WTC11 (cell line): ENCODE data around the gene ENTREP1. TPM values are rescaled to one million over a fixed set of nuclear protein-coding genes. Genes with fewer than 3 reads are reported as not detected.

Experiments
- ATF1 ChIP-seq: sonication (generic); formaldehyde crosslinking; IDR thresholded peaks from 2 replicates; pipeline ENCODE4 v1.8.1; 2023; ENCODE audit warnings: mild to moderate bottlenecking, moderate library complexity, missing genetic modification reagents
- ATF2 ChIP-seq: sonication (generic); formaldehyde crosslinking; IDR thresholded peaks from 2 replicates; pipeline ENCODE4 v1.8.1; 2022; ENCODE audit warnings: low read depth, missing genetic modification reagents, borderline replicate concordance
- CBFB ChIP-seq: sonication (generic); formaldehyde crosslinking; IDR thresholded peaks from 2 replicates; pipeline ENCODE4 v1.8.1; 2022; ENCODE audit warnings: mild to moderate bottlenecking, low read depth, missing genetic modification reagents
- CREM ChIP-seq: sonication (generic); formaldehyde crosslinking; IDR thresholded peaks from 2 replicates; pipeline ENCODE4 v1.8.1; 2022; ENCODE audit warnings: mild to moderate bottlenecking, missing genetic modification reagents, moderate library complexity
- E2F4 ChIP-seq: sonication (generic); formaldehyde crosslinking; IDR thresholded peaks from 2 replicates; pipeline ENCODE4 v1.8.1; 2022; ENCODE audit warnings: low read depth, mild to moderate bottlenecking, moderate library complexity, missing genetic modification reagents, borderline replicate concordance
- EMX1 ChIP-seq: fragments of 250-450 bp; sonication (Bioruptor Pico); IDR thresholded peaks from 2 replicates; pipeline ENCODE4 v1.8.0; 2021; ENCODE audit warnings: mild to moderate bottlenecking
- ESRRA ChIP-seq: sonication (generic); formaldehyde crosslinking; IDR thresholded peaks from 2 replicates; pipeline ENCODE4 v1.8.1; 2022; ENCODE audit warnings: mild to moderate bottlenecking, missing genetic modification reagents, borderline replicate concordance
- ETV6 ChIP-seq: sonication (generic); formaldehyde crosslinking; IDR thresholded peaks from 2 replicates; pipeline ENCODE4 v1.8.1; 2022; ENCODE audit warnings: mild to moderate bottlenecking, missing genetic modification reagents
- FOXJ3 ChIP-seq: sonication (generic); formaldehyde crosslinking; IDR thresholded peaks from 2 replicates; pipeline ENCODE4 v1.9.0; 2021; ENCODE audit warnings: missing genetic modification reagents, mild to moderate bottlenecking, borderline replicate concordance
- GABPB1 ChIP-seq: sonication (generic); formaldehyde crosslinking; IDR thresholded peaks from 2 replicates; pipeline ENCODE4 v1.8.1; 2023; ENCODE audit warnings: mild to moderate bottlenecking, missing genetic modification reagents
- GRHL2 ChIP-seq: fragments of 250-450 bp; sonication (Bioruptor Pico); IDR thresholded peaks from 2 replicates; pipeline ENCODE4 v1.8.0; 2022; ENCODE audit warnings: mild to moderate bottlenecking, moderate library complexity; ENCODE audit not compliant: insufficient replicate concordance, severe bottlenecking
- JUN ChIP-seq: sonication (generic); formaldehyde crosslinking; IDR thresholded peaks from 2 replicates; pipeline ENCODE4 v1.8.0; 2023; ENCODE audit warnings: mild to moderate bottlenecking, missing genetic modification reagents
- KAT7 ChIP-seq: sonication (generic); formaldehyde crosslinking; IDR thresholded peaks from 2 replicates; pipeline ENCODE4 v1.8.1; 2023; ENCODE audit warnings: missing genetic modification reagents, mild to moderate bottlenecking, borderline replicate concordance
- MYBL2 ChIP-seq: sonication (generic); formaldehyde crosslinking; IDR thresholded peaks from 2 replicates; pipeline ENCODE4 v1.8.1; 2023; ENCODE audit warnings: mild to moderate bottlenecking, moderate library complexity, missing genetic modification reagents
- NFYB ChIP-seq: sonication (generic); formaldehyde crosslinking; conservative IDR thresholded peaks from 2 replicates; pipeline ENCODE4 v1.8.0; 2022; ENCODE audit warnings: low read depth, missing genetic modification reagents
- OVOL2 ChIP-seq: fragments of 250-450 bp; sonication (Bioruptor Pico); IDR thresholded peaks from 2 replicates; pipeline ENCODE4 v1.9.0; 2021; ENCODE audit warnings: mild to moderate bottlenecking, borderline replicate concordance
- RELA ChIP-seq: sonication (generic); formaldehyde crosslinking; IDR thresholded peaks from 2 replicates; pipeline ENCODE4 v1.8.1; 2022; ENCODE audit warnings: missing genetic modification reagents, mild to moderate bottlenecking, borderline replicate concordance
- ZBTB43 ChIP-seq: sonication (generic); formaldehyde crosslinking; IDR thresholded peaks from 2 replicates; pipeline ENCODE4 v1.8.1; 2023; ENCODE audit warnings: mild to moderate bottlenecking, missing genetic modification reagents
- ZNF219 ChIP-seq: sonication (generic); formaldehyde crosslinking; IDR thresholded peaks from 2 replicates; pipeline ENCODE4 v1.8.0; 2023; ENCODE audit warnings: missing genetic modification reagents, mild to moderate bottlenecking, borderline replicate concordance
- ZNF281 ChIP-seq: sonication (generic); formaldehyde crosslinking; IDR thresholded peaks from 2 replicates; pipeline ENCODE4 v1.8.0; 2023; ENCODE audit warnings: mild to moderate bottlenecking, missing genetic modification reagents
- ZNF416 ChIP-seq: fragments of 250-450 bp; sonication (Bioruptor Pico); IDR thresholded peaks from 2 replicates; pipeline ENCODE4 v1.9.0; 2021; ENCODE audit warnings: mild to moderate bottlenecking, inconsistent platforms
- ZNF423 ChIP-seq: fragments of 250-450 bp; sonication (Bioruptor Pico); IDR thresholded peaks from 2 replicates; pipeline ENCODE4 v2.1.2; 2022; ENCODE audit warnings: mild to moderate bottlenecking, moderate library complexity
- ZNF512 ChIP-seq: sonication (generic); formaldehyde crosslinking; IDR thresholded peaks from 2 replicates; pipeline ENCODE4 v1.8.1; 2022; ENCODE audit warnings: missing genetic modification reagents, borderline replicate concordance
- total RNA-seq: library from RNA; stranded (reverse); gene quantifications from 3 replicates; pipeline ENCODE4 v1.2.3, GENCODE V29; 2021
- TF ChIP-seq, protein P1 (sequence below): sonication (generic); formaldehyde crosslinking; IDR thresholded peaks from 2 replicates; pipeline ENCODE4 v1.8.1; 2023; ENCODE audit warnings: mild to moderate bottlenecking, missing genetic modification reagents, moderate library complexity
- TF ChIP-seq, protein P2 (sequence below): sonication (generic); formaldehyde crosslinking; IDR thresholded peaks from 2 replicates; pipeline ENCODE4 v1.8.0; 2022; ENCODE audit warnings: mild to moderate bottlenecking, missing genetic modification reagents
- TF ChIP-seq, protein P3 (sequence below): sonication (generic); formaldehyde crosslinking; IDR thresholded peaks from 2 replicates; pipeline ENCODE4 v1.8.1; 2023; ENCODE audit warnings: mild to moderate bottlenecking, missing genetic modification reagents

The ENTREP1 gene
- total RNA-seq, 1 experiment from 2014 or later = 22.4 TPM

GRCh38 chr9:69324549-69325401 is at the start of gene ENTREP1 (continued):
- TF ChIP-seq ETV6 (peak; percentile 37; the same call in 1 of the 2 replicates), JUN (0 out of 2 replicates have a peak, but pooled peaks have one; percentile 54), ZNF219 (CRISPR knock-in tag) (no peak), FOXJ3 (CRISPR knock-in tag) (no peak), NFYB (CRISPR knock-in tag) (no peak), RELA (CRISPR knock-in tag) (no peak), ZNF423 (CRISPR knock-in tag) (peak; percentile 71), E2F4 (CRISPR knock-in tag) (no peak), GABPB1 (CRISPR knock-in tag) (no peak), MYBL2 (CRISPR knock-in tag) (no peak; the same call in 1 of the 2 replicates), ESRRA (CRISPR knock-in tag) (no peak), ZNF416 (CRISPR knock-in tag) (no peak), CREM (peak; percentile 60; the same call in 1 of the 2 replicates), ATF1 (CRISPR knock-in tag) (no peak; the same call in 1 of the 2 replicates), CBFB (CRISPR knock-in tag) (no peak), ZNF512 (no peak), GRHL2 (no peak), ZNF281 (CRISPR knock-in tag) (peak; percentile 60; the same call in 1 of the 2 replicates), ZBTB43 (peak; percentile 88), KAT7 (CRISPR knock-in tag) (0 out of 2 replicates have a peak, but pooled peaks have one; percentile 15), OVOL2 (CRISPR knock-in tag) (no peak), EMX1 (CRISPR knock-in tag) (no peak), ATF2 (CRISPR knock-in tag) (no peak; the same call in 1 of the 2 replicates)
- TF ChIP-seq, protein P1, sequence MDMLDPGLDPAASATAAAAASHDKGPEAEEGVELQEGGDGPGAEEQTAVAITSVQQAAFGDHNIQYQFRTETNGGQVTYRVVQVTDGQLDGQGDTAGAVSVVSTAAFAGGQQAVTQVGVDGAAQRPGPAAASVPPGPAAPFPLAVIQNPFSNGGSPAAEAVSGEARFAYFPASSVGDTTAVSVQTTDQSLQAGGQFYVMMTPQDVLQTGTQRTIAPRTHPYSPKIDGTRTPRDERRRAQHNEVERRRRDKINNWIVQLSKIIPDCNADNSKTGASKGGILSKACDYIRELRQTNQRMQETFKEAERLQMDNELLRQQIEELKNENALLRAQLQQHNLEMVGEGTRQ (CRISPR knock-in tag) = no peak
- TF ChIP-seq, protein P2, sequence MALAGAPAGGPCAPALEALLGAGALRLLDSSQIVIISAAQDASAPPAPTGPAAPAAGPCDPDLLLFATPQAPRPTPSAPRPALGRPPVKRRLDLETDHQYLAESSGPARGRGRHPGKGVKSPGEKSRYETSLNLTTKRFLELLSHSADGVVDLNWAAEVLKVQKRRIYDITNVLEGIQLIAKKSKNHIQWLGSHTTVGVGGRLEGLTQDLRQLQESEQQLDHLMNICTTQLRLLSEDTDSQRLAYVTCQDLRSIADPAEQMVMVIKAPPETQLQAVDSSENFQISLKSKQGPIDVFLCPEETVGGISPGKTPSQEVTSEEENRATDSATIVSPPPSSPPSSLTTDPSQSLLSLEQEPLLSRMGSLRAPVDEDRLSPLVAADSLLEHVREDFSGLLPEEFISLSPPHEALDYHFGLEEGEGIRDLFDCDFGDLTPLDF (CRISPR knock-in tag) = peak; percentile 79; the same call in 1 of the 2 replicates
- TF ChIP-seq, protein P3, sequence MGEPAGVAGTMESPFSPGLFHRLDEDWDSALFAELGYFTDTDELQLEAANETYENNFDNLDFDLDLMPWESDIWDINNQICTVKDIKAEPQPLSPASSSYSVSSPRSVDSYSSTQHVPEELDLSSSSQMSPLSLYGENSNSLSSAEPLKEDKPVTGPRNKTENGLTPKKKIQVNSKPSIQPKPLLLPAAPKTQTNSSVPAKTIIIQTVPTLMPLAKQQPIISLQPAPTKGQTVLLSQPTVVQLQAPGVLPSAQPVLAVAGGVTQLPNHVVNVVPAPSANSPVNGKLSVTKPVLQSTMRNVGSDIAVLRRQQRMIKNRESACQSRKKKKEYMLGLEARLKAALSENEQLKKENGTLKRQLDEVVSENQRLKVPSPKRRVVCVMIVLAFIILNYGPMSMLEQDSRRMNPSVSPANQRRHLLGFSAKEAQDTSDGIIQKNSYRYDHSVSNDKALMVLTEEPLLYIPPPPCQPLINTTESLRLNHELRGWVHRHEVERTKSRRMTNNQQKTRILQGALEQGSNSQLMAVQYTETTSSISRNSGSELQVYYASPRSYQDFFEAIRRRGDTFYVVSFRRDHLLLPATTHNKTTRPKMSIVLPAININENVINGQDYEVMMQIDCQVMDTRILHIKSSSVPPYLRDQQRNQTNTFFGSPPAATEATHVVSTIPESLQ (CRISPR knock-in tag) = no peak; the same call in 1 of the 2 replicates
